Left ventricle myocardium inferior (tissue), 1 donor: Measurements from ENCODE around the gene CENPN. TPM values are rescaled to one million over a fixed set of nuclear protein-coding genes. Genes with fewer than 3 reads are reported as not detected.

Experiments
- DNase-seq: peaks from one replicate; pipeline ENCODE4 v3.0.0-alpha.2; 2020
- H3K27ac ChIP-seq: fragments of 200-600 bp; replicated peaks from 2 replicates; pipeline ENCODE4 v1.8.0; 2021
- H3K27me3 ChIP-seq: fragments of 200-600 bp; 2 replicates; pipeline ENCODE4 v1.8.0; 2021; ENCODE audit warnings: low read depth
- H3K36me3 ChIP-seq: fragments of 200-600 bp; 2 replicates; pipeline ENCODE4 v1.8.0; 2021
- H3K4me1 ChIP-seq: fragments of 200-600 bp; 2 replicates; pipeline ENCODE4 v1.8.0; 2021
- H3K4me3 ChIP-seq: fragments of 200-600 bp; 2 replicates; pipeline ENCODE4 v1.8.0; 2021; ENCODE audit warnings: mild to moderate bottlenecking, moderate library complexity
- H3K9me3 ChIP-seq: fragments of 200-600 bp; replicated peaks from 2 replicates; pipeline ENCODE4 v1.8.0; 2021
- intact Hi-C: fragments of 100-400 bp; cut with micrococcal nuclease; formaldehyde crosslinking; loops from one replicate; pipeline ENCODE4 v1.11.0; 2022
- total RNA-seq: library from RNA; stranded (reverse); fragmentation: NEBNext Ultra II Directional; extraction: Animal tissue kit (Norgen Biotek cat#: 25700); gene quantifications from one replicate; pipeline ENCODE4 v1.2.1, GENCODE V29; 2021
- TF ChIP-seq, protein P1 (sequence below): fragments of 200-600 bp; IDR thresholded peaks from 2 replicates; pipeline ENCODE4 v1.8.0; 2021; ENCODE audit warnings: antibody characterized with exemption, mild to moderate bottlenecking, borderline replicate concordance
- donor health status: DM: no; HTN: yes; CAD: no; lungs with severe emphysema.

The CENPN gene
- total RNA-seq, 1 donor from 2014 or later, result 7.9 TPM

DNA sequence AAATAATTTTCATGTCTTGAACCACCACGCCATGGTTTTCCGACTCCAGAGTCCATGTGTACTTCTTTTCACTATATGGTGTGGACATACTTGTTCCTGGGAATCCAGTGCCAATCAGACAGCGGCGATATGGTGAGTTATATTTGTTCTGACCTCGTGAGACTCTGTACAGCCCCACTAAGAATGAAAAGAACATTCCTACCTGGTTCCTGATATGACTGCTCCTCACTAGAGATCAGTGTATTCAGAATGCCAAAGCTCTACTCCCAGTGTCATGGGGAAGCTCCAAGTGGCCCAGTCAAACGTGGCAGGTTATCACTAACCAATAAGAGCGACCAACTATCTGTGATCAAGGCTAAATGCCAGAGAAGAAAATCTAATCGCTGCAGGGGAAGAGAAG is 64.0 kb downstream of the CENPN start:
- no peak for DNase-seq
- Histone ChIP-seq H3K36me3 (no peaks in the 10 kb centered on the region), H3K27me3 (no peaks in the 10 kb centered on the region), H3K9me3 (peaks cover 3% of the 10 kb centered on the region), H3K27ac (peak overlapping the region; percentile 20), H3K4me3 (no peak overlapping the region), H3K4me1 (peaks cover 8% of the 10 kb centered on the region)
- intact Hi-C loops, result no loop called here
- TF ChIP-seq, protein P1, sequence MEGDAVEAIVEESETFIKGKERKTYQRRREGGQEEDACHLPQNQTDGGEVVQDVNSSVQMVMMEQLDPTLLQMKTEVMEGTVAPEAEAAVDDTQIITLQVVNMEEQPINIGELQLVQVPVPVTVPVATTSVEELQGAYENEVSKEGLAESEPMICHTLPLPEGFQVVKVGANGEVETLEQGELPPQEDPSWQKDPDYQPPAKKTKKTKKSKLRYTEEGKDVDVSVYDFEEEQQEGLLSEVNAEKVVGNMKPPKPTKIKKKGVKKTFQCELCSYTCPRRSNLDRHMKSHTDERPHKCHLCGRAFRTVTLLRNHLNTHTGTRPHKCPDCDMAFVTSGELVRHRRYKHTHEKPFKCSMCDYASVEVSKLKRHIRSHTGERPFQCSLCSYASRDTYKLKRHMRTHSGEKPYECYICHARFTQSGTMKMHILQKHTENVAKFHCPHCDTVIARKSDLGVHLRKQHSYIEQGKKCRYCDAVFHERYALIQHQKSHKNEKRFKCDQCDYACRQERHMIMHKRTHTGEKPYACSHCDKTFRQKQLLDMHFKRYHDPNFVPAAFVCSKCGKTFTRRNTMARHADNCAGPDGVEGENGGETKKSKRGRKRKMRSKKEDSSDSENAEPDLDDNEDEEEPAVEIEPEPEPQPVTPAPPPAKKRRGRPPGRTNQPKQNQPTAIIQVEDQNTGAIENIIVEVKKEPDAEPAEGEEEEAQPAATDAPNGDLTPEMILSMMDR, result no peak

- H3K9me3 ChIP-seq, result peaks cover 3% of the 10 kb centered on the region
- H3K27me3 ChIP-seq, result no peaks in the 10 kb centered on the region
- TF ChIP-seq, protein P1, result no peak
- intact Hi-C loops, result no loop called here
- peaks cover 16% of the 10 kb centered on the region for H3K4me1 ChIP-seq
- H3K27ac ChIP-seq, result no peak overlapping the region
- no peaks in the 10 kb centered on the region for H3K36me3 ChIP-seq
- DNase-seq, result no peak
- H3K4me3 ChIP-seq, result no peak overlapping the region
Observed at GRCh38 chr16:81071805-81072204, 64.8 kb downstream of the CENPN start.

DNA sequence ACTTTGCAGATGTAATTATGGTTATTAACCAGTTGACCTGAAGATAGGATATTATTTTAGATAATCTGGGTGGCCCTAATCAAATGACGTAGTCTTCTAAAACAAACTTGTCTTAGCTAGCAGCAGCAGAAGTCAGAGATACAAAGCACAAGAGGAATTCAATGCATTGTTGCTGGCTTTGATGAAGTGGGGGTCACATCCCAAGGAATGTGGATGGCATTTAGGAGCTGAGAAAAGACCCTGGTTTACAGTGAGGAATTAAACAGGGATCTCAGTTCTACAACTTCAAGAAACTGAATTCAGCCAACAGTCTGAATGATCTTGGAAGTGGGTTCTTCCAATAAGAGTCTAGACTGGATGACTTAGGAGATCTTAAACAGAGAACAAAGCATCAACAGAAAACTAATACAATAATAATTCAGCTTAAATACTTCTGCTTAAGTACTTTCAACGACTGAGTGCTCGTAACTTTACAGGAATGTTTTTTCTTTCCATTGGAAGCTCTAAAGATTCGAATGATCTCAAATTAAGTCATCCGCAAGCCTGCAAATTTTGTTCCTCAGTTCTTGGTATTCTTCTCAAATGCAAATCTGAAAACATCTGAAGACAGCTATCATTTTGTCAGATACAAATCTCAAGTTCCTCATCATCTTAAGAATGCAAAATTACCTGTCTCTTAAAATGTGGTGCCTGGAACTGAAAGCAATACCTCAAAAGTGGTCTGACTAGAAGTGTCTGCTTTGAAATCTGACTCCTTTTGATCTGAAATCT is 66.7 kb downstream of the CENPN start:
- Histone ChIP-seq H3K4me1 (peaks cover 26% of the 10 kb centered on the region), H3K9me3 (peaks cover 3% of the 10 kb centered on the region), H3K27me3 (no peaks in the 10 kb centered on the region), H3K27ac (no peak overlapping the region), H3K4me3 (no peak overlapping the region), H3K36me3 (no peaks in the 10 kb centered on the region)
- intact Hi-C loops, result no loop called here
- no peak for DNase-seq
- TF ChIP-seq, protein P1, result no peak

GRCh38 chr16:81076566-81077075 is 69.6 kb downstream of the CENPN start:
- Histone ChIP-seq H3K36me3 (no peaks in the 10 kb centered on the region), H3K9me3 (no peaks in the 10 kb centered on the region), H3K27ac (peak overlapping the region; percentile 98), H3K27me3 (no peaks in the 10 kb centered on the region), H3K4me1 (peaks cover 20% of the 10 kb centered on the region), H3K4me3 (peak overlapping the region; percentile 76)
- intact Hi-C loops, result no loop called here
- DNase-seq, result peak; percentile 89
- TF ChIP-seq, protein P1, result no peak

- H3K27ac ChIP-seq, result peak within 1 kb of the TSS; percentile 98
- DNase-seq, result peak; percentile 98
- peak within 1 kb of the TSS; percentile 76 for H3K4me3 ChIP-seq
- H3K9me3 ChIP-seq, result no peaks in the 10 kb centered on the region
- intact Hi-C loops, result no loop called here
- no peaks in the 10 kb centered on the region for H3K27me3 ChIP-seq
- TF ChIP-seq, protein P1, result no peak
- H3K4me1 ChIP-seq, result peaks cover 18% of the 10 kb centered on the region
- H3K36me3 ChIP-seq, result no peaks in the 10 kb centered on the region
Observed at GRCh38 chr16:81077076-81077940, 70.3 kb downstream of the CENPN start, which contains the start of gene C16orf46. Gene C16orf46 (minus strand): TSS chr16:81077238. CDS start chr16:81063955, 13,283 bp downstream.
